Upper lobe of left lung (tissue), 4 donors: Measurements from ENCODE around the gene PRKG1.

Source experiments
- EP300 ChIP-seq, 4 donors: sonication (generic); formaldehyde crosslinking; IDR thresholded peaks; one replicate each; pipeline ENCODE4 v1.5.1; 2017; ENCODE audit warnings: antibody characterized with exemption in 4 of 4, control low read depth in 2 of 4
- POLR2A ChIP-seq, 4 donors: fragments of 450-650 bp; IDR thresholded peaks; one replicate each; pipeline ENCODE4 v1.5.1; 2016 to 2017; ENCODE audit warnings: antibody characterized with exemption in 4 of 4, mild to moderate bottlenecking in 2 of 4
- POLR2AphosphoS5 ChIP-seq, 2 donors: sonication (generic); formaldehyde crosslinking; IDR thresholded peaks; one replicate each; pipeline ENCODE4 v1.5.1; 2017; ENCODE audit warnings: antibody characterized with exemption in 2 of 2
- TF ChIP-seq, protein P1 (sequence below), 6 experiments: fragments of 450-650 bp in 4 of 6; fragments of 200-600 bp in 2 of 6; sonication (generic) in 2 of 6; IDR thresholded peaks; one replicate each; pipeline ENCODE4 v1.5.1; 2016 to 2019; ENCODE audit warnings: antibody characterized with exemption in 6 of 6

DNA sequence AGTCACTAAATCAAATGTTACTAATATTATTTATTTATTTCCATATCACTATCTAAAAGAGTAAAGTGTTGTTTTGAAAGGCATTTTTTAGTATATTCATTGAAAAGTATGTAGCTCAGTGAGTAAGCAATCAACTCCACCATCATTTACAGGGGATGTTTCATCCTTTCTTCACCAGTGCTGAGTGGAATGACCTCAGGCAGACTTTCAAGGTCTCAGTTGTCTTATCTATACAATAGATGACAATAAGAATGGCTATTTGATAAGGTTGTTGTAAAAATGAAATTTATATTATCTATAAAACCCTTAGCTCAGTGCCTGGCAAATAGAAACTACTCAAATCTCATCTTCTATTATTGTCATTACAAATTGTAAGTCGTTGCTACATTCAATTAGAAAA is 829.4 kb downstream of the PRKG1 start:
- TF ChIP-seq, protein P1, sequence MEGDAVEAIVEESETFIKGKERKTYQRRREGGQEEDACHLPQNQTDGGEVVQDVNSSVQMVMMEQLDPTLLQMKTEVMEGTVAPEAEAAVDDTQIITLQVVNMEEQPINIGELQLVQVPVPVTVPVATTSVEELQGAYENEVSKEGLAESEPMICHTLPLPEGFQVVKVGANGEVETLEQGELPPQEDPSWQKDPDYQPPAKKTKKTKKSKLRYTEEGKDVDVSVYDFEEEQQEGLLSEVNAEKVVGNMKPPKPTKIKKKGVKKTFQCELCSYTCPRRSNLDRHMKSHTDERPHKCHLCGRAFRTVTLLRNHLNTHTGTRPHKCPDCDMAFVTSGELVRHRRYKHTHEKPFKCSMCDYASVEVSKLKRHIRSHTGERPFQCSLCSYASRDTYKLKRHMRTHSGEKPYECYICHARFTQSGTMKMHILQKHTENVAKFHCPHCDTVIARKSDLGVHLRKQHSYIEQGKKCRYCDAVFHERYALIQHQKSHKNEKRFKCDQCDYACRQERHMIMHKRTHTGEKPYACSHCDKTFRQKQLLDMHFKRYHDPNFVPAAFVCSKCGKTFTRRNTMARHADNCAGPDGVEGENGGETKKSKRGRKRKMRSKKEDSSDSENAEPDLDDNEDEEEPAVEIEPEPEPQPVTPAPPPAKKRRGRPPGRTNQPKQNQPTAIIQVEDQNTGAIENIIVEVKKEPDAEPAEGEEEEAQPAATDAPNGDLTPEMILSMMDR (IDR thresholded peaks at IDR 0.05): no peak
- TF ChIP-seq EP300 (IDR thresholded peaks at IDR 0.05) (no peak), POLR2AphosphoS5 (IDR thresholded peaks at IDR 0.05) (no peak), POLR2A (IDR thresholded peaks at IDR 0.05) (no peak)
